HEK293 (cell line): ENCODE measurements around the gene ZSCAN22.
A peak's percentile ranks its signal among the peaks of the same experiment; 100 is the strongest.

ENCODE experiments used
- GLI2 ChIP-seq: fragments of 450-650 bp; formaldehyde crosslinking; IDR thresholded peaks from 2 replicates; pipeline ENCODE4; 2017; ENCODE audit warnings: missing biosample characterization, missing genetic modification characterization, low read depth, borderline replicate concordance
- HOXD13 ChIP-seq: sonication (generic); formaldehyde crosslinking; IDR thresholded peaks from 2 replicates; pipeline ENCODE4 v1.8.0; 2022; ENCODE audit warnings: missing genetic modification reagents, borderline replicate concordance
- SP3 ChIP-seq: fragments of 450-650 bp; formaldehyde crosslinking; IDR thresholded peaks from 2 replicates; pipeline ENCODE4 v1.5.1; 2016; ENCODE audit warnings: missing biosample characterization, missing genetic modification characterization
- ZBTB21 ChIP-seq: fragments of 450-650 bp; formaldehyde crosslinking; IDR thresholded peaks from 2 replicates; pipeline ENCODE4 v1.5.1; 2017; ENCODE audit warnings: missing biosample characterization, missing genetic modification characterization
- ZNF266 ChIP-seq: fragments of 450-650 bp; formaldehyde crosslinking; IDR thresholded peaks from 2 replicates; pipeline ENCODE4 v1.5.1; 2016; ENCODE audit warnings: missing biosample characterization, missing genetic modification characterization, low read depth
- ZNF585B ChIP-seq: fragments of 450-650 bp; formaldehyde crosslinking; IDR thresholded peaks from 2 replicates; pipeline ENCODE4 v1.5.1; 2016; ENCODE audit warnings: missing biosample characterization, missing genetic modification characterization
- ZNF600 ChIP-seq: fragments of 450-650 bp; formaldehyde crosslinking; IDR thresholded peaks from 2 replicates; pipeline ENCODE4 v1.5.1; 2016; ENCODE audit warnings: missing biosample characterization, missing genetic modification characterization
- ZNF701 ChIP-seq: fragments of 450-650 bp; formaldehyde crosslinking; IDR thresholded peaks from 2 replicates; pipeline ENCODE4 v1.5.1; 2016; ENCODE audit warnings: missing biosample characterization, missing genetic modification characterization
- TF ChIP-seq, protein P1 (sequence below): fragments of 450-650 bp; formaldehyde crosslinking; IDR thresholded peaks from 2 replicates; pipeline ENCODE4 v1.5.1; 2016; ENCODE audit warnings: missing biosample characterization, missing genetic modification characterization
- TF ChIP-seq, protein P2 (sequence below): fragments of 450-650 bp; formaldehyde crosslinking; IDR thresholded peaks from 2 replicates; pipeline ENCODE4 v1.5.1; 2017; ENCODE audit warnings: missing biosample characterization, mild to moderate bottlenecking, missing genetic modification characterization, moderate library complexity
- TF ChIP-seq, protein P3 (sequence below): fragments of 450-650 bp; formaldehyde crosslinking; IDR thresholded peaks from 2 replicates; pipeline ENCODE4; 2016; ENCODE audit warnings: missing biosample characterization, missing genetic modification characterization
- TF ChIP-seq, protein P4 (sequence below): fragments of 450-650 bp; formaldehyde crosslinking; IDR thresholded peaks from 2 replicates; pipeline ENCODE4 v1.5.1; 2016; ENCODE audit warnings: missing biosample characterization, missing genetic modification characterization
- TF ChIP-seq, protein P5 (sequence below): fragments of 450-650 bp; formaldehyde crosslinking; IDR thresholded peaks from 2 replicates; pipeline ENCODE4 v1.5.1; 2016; ENCODE audit warnings: missing biosample characterization, missing genetic modification characterization
- TF ChIP-seq, protein P6 (sequence below): fragments of 450-650 bp; formaldehyde crosslinking; IDR thresholded peaks from 2 replicates; pipeline ENCODE4 v1.5.1; 2016; ENCODE audit warnings: missing biosample characterization, missing genetic modification characterization

ZSCAN22 gene

DNA sequence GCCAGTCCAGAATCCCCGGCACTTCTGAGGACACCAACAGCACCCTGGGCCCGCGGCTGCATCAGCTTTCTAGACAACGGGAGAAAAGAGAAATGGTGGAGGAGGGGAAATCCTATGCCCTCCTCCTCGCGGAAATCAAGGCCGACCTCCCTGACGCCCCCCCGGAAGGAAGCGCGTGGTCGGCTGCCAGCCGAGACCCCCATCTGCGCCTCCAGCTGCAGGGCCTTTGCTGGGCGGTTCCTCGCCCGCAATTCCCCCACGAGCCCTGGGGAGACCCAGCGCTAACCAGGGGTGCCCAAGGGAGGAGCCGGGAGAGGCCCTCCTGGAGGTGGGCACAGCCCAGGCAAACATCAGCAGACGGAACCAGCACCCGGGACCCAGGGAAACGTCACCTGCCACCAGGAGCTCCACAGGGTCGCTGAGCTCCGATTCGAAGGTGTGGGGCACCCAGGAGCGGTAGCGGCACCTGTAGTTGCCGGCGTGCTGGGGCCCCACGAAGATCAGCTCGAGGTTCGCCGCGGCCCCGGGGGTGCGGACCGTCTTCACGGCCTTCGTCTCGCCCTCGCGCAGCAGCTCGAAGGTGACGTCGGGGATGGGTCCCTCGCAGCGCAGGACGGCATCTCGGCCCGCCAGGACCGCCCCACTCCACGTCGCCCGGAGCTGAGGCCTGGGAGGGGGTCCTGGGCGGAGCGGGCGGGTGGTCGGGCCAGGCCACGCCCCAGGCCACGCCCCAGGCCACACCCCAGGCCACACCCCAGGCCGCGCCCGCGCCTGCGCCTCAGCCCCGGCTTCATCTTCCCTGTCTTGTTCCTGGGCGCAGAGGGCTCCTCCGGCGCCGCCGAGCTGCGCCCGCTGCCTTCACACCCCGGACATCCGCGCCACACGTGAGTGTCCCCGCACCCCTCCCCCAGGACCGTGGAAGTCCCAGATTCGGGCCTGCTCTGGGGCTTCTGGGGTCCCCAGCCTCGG lies 20.5 kb downstream of the ZSCAN22 start (continued):
- TF ChIP-seq ZNF701 (tag by site-specific recombination) (no peak), ZNF266 (tag by site-specific recombination) (no peak), SP3 (tag by site-specific recombination) (peak; percentile 76), HOXD13 (CRISPR knock-in tag) (no peak), ZNF585B (tag by site-specific recombination) (no peak), ZBTB21 (tag by site-specific recombination) (no peak), GLI2 (tag by site-specific recombination) (no peak), ZNF600 (tag by site-specific recombination) (no peak)
- TF ChIP-seq, protein P1, sequence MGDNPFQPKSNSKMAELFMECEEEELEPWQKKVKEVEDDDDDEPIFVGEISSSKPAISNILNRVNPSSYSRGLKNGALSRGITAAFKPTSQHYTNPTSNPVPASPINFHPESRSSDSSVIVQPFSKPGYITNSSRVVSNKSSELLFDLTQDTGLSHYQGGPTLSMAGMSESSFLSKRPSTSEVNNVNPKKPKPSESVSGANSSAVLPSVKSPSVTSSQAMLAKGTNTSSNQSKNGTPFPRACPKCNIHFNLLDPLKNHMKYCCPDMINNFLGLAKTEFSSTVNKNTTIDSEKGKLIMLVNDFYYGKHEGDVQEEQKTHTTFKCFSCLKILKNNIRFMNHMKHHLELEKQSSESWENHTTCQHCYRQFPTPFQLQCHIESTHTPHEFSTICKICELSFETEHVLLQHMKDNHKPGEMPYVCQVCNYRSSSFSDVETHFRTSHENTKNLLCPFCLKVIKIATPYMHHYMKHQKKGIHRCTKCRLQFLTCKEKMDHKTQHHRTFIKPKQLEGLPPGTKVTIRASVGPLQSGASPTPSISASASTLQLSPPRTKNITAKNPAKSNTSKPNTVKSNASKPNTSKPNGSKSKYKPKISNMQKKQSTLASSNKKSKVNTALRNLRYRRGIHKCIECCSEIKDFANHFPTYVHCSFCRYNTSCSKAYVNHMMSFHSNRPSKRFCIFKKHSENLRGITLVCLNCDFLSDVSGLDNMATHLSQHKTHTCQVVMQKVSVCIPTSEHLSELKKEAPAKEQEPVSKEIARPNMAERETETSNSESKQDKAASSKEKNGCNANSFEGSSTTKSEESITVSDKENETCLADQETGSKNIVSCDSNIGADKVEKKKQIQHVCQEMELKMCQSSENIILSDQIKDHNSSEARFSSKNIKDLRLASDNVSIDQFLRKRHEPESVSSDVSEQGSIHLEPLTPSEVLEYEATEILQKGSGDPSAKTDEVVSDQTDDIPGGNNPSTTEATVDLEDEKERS (tag by site-specific recombination): no peak
- TF ChIP-seq, protein P2, sequence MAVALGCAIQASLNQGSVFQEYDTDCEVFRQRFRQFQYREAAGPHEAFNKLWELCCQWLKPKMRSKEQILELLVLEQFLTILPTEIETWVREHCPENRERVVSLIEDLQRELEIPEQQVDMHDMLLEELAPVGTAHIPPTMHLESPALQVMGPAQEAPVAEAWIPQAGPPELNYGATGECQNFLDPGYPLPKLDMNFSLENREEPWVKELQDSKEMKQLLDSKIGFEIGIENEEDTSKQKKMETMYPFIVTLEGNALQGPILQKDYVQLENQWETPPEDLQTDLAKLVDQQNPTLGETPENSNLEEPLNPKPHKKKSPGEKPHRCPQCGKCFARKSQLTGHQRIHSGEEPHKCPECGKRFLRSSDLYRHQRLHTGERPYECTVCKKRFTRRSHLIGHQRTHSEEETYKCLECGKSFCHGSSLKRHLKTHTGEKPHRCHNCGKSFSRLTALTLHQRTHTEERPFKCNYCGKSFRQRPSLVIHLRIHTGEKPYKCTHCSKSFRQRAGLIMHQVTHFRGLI: 0 out of 2 replicates have a peak, but pooled peaks have one; percentile 14
- TF ChIP-seq, protein P3, sequence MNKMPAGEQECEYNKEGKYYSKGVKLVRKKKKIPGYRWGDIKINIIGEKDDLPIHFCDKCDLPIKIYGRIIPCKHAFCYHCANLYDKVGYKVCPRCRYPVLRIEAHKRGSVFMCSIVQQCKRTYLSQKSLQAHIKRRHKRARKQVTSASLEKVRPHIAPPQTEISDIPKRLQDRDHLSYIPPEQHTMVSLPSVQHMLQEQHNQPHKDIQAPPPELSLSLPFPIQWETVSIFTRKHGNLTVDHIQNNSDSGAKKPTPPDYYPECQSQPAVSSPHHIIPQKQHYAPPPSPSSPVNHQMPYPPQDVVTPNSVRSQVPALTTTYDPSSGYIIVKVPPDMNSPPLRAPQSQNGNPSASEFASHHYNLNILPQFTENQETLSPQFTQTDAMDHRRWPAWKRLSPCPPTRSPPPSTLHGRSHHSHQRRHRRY (tag by site-specific recombination): no peak
- TF ChIP-seq, protein P4, sequence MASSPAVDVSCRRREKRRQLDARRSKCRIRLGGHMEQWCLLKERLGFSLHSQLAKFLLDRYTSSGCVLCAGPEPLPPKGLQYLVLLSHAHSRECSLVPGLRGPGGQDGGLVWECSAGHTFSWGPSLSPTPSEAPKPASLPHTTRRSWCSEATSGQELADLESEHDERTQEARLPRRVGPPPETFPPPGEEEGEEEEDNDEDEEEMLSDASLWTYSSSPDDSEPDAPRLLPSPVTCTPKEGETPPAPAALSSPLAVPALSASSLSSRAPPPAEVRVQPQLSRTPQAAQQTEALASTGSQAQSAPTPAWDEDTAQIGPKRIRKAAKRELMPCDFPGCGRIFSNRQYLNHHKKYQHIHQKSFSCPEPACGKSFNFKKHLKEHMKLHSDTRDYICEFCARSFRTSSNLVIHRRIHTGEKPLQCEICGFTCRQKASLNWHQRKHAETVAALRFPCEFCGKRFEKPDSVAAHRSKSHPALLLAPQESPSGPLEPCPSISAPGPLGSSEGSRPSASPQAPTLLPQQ (tag by site-specific recombination): peak; percentile 71; the same call in 1 of the 2 replicates
- TF ChIP-seq, protein P5, sequence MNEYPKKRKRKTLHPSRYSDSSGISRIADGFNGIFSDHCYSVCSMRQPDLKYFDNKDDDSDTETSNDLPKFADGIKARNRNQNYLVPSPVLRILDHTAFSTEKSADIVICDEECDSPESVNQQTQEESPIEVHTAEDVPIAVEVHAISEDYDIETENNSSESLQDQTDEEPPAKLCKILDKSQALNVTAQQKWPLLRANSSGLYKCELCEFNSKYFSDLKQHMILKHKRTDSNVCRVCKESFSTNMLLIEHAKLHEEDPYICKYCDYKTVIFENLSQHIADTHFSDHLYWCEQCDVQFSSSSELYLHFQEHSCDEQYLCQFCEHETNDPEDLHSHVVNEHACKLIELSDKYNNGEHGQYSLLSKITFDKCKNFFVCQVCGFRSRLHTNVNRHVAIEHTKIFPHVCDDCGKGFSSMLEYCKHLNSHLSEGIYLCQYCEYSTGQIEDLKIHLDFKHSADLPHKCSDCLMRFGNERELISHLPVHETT (tag by site-specific recombination): no peak
- TF ChIP-seq, protein P6, sequence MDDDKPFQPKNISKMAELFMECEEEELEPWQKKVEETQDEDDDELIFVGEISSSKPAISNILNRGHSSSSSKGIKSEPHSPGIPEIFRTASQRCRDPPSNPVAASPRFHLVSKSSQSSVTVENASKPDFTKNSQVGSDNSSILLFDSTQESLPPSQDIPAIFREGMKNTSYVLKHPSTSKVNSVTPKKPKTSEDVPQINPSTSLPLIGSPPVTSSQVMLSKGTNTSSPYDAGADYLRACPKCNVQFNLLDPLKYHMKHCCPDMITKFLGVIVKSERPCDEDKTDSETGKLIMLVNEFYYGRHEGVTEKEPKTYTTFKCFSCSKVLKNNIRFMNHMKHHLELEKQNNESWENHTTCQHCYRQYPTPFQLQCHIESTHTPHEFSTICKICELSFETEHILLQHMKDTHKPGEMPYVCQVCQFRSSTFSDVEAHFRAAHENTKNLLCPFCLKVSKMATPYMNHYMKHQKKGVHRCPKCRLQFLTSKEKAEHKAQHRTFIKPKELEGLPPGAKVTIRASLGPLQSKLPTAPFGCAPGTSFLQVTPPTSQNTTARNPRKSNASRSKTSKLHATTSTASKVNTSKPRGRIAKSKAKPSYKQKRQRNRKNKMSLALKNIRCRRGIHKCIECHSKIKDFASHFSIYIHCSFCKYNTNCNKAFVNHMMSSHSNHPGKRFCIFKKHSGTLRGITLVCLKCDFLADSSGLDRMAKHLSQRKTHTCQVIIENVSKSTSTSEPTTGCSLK (tag by site-specific recombination): no peak
